ENCODE measurements around the gene VAT1L.

Gene VAT1L

DNA sequence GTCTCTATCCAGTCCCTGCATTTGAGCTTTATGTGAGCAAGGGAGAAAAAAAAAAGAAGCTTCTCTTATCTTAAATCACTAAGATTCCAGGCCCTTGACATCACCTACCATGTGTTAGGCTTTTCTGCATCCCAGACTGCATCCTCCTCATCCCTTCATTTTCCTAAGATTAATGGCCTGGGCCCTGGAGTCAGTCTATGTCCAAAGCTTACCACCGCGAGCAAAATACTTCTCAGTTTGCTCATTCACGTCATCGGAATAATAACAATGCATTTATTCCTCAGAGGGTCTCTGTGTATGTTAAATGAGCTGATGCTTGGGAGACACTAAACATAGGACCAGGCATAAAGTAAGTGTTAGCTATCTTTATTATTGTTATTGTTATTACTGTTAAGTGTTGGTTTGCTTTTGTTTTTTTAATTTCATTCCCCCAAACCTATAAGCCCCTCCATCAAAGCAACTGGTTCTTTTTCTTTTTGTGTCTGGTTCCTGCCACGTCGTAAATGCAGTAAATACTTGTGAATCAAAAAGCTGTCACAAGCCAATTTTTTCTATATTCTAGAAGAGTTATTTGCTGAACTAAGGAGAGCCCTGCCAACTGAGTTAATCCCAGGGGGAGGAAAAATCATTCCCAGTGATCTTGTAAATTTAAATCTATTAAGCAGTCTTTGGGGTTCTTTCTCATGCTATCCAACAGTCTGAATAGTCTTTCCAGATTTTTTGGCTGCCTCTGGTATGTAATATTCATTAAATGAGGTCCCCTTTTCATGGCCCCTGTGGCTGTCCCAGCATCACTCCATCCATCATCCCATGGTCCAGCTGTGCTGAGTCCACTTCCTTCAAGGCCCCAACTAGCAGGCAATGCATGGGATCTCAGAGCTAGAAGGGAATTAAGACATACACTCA, 46.5 kb downstream of the VAT1L start:
- DNase-seq = no peak

DNA sequence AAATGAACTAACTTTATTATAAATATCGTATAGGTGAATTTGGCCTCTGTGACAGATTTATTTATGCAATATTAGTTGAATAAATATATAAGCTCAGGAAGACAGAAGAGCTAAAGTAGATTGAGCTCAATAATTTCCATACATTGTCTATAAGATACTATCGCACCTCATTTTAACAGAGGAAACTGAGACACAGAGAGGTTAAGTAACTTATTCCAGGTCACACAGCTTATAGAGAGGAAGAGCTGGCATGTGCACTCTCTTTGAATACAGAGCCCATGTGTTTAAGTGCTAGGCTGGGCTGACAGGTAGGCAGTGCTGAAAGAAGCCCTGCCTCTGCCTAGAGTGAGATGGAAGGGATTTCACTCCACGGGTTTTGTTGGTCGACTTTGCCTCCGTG, 48.4 kb downstream of the VAT1L start:
- DNase-seq = no peak

DNA sequence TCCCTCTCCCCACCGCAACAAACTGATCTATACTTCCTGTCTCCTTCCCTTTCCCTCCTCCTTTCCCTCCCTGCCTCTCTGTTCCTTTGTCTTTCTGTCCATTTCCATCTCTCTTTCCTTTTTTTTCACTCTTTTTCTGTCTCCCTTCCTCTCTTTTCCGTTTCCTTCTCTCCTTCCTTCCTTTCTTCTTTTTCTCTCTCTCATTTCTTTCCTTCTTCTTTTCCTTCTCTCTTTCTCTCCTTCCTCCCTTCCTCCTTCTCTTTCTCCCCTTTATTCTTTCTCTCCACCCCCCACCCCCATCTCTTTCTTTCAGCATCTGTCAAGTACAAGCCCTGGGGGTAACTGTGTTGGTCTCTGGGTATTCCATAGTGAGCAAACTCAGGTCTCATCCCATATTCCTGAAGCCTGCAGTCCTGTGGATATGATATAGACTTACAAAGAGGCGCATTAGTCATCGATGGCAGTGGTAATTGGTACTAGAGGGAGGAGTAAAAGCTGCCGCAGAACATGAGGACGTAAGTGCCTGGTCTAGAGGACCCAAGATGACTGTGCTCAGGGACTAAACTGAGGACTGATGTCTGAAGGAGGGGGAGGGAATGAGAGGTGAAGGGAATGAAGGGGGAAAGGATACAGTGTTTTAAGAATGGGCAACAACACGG, 50.4 kb downstream of the VAT1L start:
- DNase-seq = no peak

DNA sequence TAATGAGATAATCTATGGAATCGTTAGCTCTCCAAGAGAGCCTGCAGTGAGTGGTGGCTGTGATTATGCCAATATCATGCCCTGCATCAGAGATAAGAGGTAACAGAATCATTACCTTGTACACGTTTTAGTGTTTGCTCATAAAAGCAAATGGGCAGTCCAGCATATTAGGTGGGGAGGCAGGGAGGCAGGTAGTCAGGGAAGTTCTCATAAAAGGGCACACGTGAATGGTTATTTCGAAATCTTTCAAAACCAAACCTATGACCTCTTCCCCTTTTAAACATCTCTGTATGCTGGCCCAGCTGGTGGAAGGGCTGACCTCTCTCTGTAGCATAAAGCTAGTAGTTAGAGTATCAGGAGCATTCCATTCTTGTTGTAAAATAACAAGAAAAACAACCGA, 51.7 kb downstream of the VAT1L start:
- DNase-seq = no peak

DNA sequence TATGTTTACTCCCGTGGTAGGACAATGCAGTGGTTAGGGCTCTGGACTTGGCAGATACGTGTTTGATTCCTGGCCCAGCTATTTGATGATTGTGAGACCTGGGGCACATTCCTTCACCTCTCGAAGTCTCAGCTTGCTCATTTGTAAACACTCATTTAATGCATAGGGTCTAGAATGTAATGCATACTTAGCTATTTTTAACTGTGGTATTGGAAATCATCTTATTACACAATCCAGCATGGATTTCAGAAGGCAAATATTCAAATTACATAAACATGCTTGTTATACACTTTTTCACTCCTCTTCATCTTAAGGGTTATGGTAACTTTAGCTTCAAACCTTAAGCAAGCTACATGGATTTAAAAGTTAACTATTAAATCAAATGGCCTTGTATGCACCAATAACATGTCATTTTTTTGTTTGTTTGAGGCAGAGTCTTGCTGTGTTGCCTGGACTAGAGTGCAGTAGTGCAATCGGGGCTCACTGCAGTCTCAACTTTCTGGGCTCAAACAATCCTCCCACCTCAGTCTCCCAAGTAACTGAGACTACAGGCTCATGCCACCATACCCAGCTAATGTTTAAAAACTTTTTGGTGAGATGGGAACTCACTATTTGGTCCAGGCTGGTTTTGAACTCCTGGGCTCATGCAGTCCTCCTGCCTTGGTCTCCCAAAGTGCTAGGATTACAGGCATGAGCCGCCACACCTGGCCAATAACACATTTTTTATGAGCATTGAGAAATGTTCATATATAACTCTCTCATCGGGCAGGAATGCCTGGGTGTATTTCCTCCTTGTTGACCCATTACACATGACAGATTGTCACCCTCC, 52.5 kb downstream of the VAT1L start:
- DNase-seq = no peak

DNA sequence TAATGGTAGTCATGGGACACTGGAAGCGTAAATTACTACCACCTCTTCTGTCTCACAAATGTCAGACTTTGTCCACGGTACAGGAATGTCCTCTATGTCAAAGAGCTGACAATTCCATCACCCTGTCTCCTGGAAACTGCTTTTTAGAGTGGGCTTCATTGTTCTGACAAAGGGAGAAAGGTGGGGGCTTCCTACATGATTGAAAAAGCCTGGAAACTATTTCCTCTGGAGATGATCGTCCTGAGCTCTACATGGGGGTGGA, 53.1 kb downstream of the VAT1L start:
- no peak for DNase-seq

DNA sequence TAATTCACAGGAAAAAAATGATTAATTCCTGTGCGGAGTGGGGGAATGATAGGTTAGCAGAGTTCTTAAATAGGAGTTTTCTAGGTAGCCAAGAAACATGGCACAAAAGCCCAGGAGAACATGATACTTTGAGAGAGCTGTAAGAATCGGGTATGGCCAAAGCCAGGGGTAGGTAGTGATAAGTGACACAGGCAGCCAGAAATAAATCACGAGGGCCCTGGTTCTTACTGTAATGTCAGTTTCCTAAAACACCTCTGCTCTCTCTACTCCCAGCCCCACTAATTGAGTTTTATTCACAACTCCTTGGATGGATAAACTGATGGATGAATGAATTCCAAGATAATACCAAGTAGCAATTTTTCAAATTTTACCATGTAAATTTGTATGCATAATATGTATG, 54.1 kb downstream of the VAT1L start:
- no peak for DNase-seq

DNA sequence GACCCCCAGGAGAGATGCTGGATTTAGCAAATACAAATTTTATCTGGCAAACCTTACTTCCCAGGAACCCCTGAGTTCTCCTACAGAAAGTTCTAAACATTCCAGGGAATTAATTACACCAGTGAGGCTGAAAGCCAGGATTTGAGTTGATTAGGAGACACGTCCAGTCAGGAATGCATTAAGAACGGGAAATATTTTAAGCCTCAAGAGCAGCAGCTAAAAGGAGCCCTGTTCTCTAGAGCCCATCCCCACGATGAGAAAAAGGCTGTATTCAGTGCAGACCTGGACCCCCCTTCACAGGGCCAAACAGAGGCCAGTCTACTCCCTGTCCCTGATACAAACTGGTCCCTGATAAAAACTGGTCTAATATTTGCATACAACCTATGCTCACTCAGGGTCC, 55.0 kb downstream of the VAT1L start:
- no peak for DNase-seq

DNA sequence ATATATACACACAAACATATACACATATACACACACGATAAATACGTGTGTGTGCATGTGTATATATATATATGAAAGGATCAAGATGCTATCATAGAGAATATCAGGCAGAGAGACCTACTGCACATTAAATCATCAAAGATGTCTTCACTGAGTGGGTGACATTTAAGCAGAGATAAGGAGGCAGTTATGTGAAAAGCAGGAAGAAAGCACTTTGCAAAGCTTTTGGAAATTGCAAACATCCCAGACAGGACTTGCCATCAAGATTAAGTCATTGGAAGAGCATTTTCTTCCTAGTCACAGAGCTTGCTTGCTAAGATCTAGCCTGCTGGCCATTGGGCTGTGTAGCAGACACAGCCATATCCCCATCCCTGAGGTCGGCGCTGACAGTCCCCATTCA, 56.4 kb downstream of the VAT1L start:
- no peak for DNase-seq

DNA sequence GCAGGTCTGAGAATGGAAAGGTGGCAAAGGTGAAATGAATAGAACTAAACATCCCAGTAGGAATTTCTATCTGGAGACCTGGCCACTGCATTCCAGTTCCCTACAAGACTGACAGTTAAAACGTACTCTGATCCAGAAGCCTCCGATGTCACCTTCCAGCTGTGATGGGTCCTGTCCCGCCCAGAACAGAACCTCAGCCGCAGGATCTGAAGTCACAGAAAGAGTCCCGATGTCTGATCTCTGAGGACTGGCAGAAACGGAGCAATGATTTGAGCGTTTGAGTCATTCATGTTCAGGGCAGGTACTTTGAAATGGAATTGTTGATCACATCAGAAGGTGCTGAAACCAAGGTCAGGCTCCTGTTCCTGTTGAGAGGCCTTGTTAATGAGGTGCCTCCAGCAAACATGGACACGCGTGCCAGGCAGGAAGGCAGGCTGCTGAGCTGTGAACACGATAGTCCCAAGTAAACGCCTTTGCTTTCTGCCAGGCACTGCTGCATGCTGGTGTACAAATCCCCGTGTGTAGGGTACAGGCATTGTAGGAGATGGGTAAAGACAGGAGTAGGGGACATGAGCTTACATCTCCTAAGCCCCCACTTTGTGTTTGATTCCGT, 61.4 kb downstream of the VAT1L start:
- DNase-seq = no peak

DNA sequence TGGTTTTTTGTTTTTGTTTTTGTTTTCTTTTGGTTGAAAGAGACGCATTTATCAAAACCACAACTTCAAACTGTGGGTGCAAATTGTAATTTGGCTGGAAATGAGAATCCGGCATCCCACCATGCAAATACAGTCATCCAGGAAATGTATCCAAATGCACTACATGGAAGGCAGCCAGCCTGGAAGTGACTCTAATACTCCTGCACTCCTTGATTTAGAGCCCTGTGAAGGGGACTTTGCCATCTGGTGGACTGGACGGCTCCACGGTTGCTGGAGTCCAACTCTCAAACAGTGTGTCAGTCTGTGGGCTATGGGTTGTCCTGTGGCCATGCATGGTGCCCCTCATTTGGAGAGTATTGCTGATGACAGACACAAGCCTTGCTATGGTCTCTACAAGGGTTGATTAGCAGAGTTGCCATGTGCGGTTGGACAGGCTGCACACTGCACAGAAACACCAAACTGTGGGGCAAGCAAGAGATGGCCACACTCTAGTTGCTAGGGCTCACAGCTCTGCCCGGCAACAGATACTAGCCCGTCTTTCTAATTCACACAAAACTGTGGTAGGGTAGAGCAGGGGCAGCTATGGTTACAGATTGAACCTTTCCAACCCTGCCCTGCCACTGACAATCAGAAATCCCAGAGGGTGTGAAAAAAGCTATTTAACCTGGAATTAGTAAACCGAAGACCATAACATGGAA, 62.4 kb downstream of the VAT1L start:
- no peak for DNase-seq

DNA sequence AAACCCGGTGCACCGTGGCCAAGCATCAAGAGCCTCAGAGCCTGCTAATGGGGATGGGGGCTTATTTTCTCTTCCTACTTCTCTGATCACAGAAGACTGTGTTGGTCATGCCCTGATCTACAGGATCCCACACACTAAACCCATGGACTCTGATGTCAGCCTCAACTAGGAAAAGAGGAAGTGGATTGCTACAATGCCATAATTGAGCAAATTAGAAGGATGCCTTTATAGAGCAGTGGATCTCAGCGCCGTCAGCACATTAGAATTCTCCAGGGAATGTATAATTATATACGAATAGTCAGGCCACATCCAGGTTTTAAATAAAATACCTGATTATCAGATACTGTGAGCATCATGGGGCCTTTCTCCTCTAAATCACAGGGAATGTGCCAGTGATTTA, 64.8 kb downstream of the VAT1L start:
- no peak for DNase-seq

DNA sequence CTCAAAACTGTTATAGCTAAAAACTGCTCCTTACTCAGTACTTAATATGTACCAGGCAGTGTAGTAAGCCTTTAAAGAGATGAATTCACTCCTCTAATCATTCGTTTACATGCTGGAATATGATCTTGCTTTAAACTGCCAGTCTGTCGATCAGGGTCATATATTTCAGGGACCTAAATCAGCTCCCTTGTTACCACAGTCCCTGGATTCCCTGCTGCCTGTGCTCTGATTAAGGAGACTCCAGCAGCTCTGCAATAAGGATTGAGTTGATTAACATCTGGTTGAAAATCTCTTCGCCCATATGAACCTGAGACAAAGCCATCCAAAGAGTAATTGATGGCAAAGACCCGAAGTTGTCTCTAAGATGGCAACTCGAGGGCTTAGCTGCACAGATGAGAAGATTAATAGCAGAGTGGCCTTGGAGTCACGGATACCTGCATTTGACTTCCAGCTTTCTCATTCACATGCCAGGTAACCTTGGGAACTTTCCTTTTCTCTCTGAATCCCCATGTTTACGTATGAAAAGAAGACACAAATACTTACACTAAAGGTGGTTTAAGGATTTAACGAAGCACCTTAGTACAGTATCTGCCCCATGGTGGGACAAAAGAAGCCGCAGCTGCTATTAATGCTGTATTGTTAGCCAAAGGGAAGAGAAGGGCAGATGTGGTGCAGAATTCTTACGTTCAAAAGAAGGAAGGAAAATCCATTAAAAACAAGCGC, 68.2 kb downstream of the VAT1L start:
- no peak for DNase-seq

DNA sequence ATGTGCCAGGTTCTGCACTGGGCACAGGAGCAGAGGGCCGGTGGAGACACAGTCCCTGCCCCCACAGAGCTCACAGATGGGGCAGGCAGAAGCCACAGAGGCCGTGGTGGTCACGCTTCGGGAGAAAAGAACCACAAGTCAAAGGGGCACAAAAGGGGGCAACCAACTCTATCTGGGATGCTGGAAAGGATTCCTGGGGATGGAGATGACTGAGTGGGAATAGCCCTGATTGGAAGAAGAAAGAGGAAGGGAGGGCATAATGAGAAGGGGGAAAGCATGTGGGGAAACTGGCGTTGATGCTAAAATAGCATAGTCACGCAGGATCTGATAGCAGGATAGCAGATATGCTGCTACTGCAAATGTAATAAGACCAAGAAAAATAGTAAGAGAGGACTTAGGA, 69.7 kb downstream of the VAT1L start:
- DNase-seq = no peak

DNA sequence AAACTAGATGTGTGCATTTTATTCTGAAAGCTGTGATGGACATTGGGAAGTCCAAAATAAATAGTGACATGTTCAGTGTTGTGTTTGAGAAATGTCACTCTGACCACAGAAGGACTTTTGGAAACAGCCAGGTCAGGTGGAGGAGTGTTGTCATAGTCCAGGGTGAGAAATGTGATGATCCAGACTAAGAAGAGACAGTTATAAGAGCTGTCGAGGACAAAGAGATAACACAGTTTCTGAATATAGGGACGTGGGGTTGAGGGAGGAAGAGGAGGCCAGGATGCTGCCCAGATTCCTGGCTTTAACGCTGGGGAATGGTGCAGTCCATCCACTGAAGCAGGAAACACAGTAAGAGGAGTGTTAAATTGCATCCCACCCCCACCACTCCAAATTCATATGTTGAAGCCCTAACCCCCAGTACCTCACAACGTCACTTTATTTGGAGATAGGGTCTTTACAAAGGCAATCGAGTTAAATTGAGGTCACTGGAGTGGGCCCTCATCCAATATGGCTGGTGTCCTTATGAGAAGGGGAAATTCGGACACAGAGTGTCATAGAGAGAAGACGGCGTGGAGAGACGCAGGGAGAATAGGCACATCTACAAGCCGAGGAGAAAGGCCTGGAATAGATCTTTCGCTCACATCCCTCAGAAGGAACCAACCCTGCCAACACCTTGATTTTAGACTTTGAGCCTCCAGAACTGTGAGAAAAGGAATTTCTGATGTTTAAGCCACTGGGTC, 71.3 kb downstream of the VAT1L start:
- DNase-seq = no peak

DNA sequence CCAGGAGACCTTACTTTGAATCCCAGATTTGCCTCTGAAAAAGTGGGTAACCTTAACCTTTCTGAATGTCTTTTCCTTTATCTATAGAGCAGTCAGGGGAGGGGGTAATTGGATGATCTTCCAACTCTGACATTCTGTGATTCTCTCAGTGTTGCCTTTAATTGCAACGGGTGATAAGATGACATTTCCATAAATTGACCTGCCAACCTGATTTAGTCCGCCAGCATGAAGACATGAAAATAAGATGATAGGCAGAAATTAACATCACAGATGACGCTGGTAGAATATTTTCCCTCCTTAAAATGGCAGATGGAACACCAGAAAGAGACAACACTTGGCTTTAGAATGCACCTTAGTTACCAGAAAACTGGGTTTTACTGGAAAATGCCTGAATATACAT, 72.6 kb downstream of the VAT1L start:
- DNase-seq = no peak

DNA sequence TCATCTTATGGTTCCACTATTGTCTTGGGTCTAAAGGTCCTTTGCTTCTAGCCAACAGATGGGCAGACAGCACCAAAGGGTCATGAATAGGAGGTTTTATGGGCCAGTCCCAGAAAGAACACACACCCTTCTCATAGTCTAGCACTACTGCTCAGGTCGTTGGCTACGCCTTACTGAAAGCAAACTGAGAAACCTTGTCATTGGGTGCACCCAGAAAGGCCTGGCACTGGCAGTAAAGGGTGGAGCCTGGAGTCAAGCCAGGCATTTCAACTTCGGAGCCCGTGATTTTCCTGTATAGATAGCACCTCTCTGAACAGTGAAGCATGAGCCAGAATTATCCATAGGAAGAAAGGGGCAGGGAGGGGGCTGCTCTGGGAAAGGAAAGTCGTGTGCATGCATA, 74.9 kb downstream of the VAT1L start:
- DNase-seq = no peak

DNA sequence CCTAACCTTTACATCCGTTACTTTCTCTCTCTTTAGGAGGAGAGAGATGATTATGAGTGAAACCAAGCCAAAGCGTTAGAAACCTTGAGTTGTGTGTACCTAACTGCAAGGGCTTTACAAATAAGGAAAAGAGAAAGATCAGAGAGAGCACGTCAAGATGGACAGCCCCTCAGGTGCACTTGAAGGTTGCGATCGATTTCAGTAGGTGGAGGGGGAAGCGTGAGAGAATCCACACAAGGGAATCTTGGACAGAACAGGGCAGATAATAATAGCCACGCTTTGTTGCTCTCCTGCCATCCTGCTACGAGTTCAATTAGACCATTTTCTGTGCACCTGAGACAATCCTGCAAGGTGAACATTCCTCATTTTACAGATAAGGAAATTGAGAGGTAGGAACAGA, 78.4 kb downstream of the VAT1L start:
- DNase-seq = no peak

DNA sequence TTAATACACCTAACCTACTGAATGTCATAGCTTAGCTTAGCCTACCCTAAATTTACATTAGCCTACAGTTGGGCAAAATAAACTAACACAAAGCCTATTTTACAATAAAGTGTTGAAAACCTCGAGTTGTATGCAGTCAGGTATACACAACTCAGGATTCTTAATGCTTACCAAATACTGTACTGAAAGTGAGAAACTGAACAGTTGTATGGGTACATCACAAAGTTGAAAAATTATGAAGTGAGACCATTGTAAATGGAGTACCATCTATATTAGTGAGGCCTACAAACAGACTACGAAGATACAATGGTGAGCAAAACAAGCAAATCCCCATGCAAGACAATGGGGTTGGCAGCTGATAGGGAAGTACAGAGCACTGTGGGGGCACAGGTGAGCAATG, 79.7 kb downstream of the VAT1L start:
- no peak for DNase-seq

DNA sequence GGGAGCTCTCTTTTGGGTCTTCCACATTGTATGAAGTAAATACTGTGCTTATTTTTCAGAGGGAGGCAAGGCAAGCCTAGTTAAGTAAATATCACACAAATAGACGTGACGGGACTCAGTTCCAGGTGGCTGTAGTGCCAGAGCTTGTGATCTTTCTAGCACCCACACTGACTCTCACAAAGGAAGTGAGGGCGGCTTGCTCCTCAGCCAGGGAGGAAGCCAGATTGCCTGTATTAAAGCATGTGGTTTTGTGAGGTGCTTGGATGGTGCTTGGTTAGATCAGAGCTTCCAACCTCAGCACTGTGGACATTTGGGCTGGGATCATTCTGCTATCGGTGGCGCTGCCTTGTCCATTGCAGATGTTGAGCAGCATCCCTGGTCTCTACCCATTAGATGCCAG, 80.1 kb downstream of the VAT1L start:
- DNase-seq = no peak

DNA sequence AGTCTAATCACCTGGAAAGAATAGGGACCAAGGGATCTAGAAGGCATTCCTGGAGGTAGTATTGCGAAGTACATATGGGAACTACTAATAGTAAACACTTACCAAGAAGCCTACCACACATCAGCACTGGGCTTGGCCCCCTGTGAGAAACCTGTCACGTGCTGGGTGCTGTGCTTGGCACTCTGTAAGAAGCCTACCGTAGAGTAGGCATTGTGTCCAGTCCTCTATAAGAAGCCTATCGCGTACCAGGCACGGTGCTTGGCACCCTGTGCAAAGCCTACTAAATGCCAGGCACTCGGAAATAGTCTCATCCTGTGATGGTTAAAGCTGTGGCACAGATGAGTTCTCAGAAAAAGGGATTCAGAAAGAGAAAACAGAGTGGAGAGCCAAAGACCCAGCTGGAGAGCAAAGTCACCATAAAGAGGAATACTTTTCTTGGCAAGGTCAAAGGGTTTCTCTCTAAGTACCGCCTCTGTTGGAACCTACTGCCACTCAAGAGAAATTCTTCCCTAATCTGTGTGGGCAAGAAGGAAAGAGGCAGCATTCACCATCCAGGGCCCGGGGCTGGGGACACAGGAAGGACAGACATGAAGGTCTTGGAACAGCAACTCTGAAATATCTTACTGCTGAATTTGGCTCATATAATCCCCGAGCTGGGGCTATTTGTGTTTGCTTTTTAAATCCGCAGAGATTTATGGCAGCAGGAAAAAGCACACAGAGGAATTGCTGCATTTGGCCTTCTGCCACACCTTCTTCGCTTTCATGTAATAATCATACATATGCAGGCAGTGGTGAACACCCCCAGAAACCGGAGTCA, 81.8 kb downstream of the VAT1L start:
- no peak for DNase-seq

All from activated CD4-positive, alpha-beta T cell treated with anti-CD3 and anti-CD28 coated beads for 1 hour (primary cell).